HepG2 (cell line): ENCODE measurements around the gene NPPB. TPM values are rescaled to one million over a fixed set of nuclear protein-coding genes. Genes with fewer than 3 reads are reported as not detected.

ENCODE experiments used
- ATAC-seq: fragments of 200-7000 bp; cut with Tn5 transposase; 3 replicates; pipeline ENCODE4 v1.9.1; 2020; ENCODE audit warnings: mild to moderate bottlenecking, moderate library complexity
- BruUV-seq: library from RNA; stranded (reverse); fragments of 400-500 nt; replicated peaks from 2 replicates; lab custom pipeline; 2021; lab: Mats Ljungman, UMichigan
- CTCF ChIA-PET: fragments of 300-600 bp; formaldehyde crosslinking; extraction: SDS; loops from one replicate; lab custom pipeline; 2021; ENCODE audit warnings: low total read pairs, inconsistent platforms, low intra/inter-chr PET ratio; lab: Yijun Ruan, JAX
- POLR2A ChIA-PET: fragments of 350-600 bp; sonication (Branson Sonifier 250); formaldehyde crosslinking; loops from one replicate; lab custom pipeline; 2020; ENCODE audit warnings: antibody characterized with exemption, inconsistent platforms; lab: Yijun Ruan, JAX
- DNase-seq: peaks from one replicate; pipeline ENCODE4 v3.0.0-alpha.2; 2015; ENCODE audit warnings: low spot score
- FAIRE-seq: peaks from 3 replicates; lab custom pipeline; 2011; peaks lifted over from hg19 to GRCh38; lab: Jason Lieb, UNC
- H2AFZ ChIP-seq: one replicate; pipeline ENCODE4 v1.6.1; 2011; ENCODE audit warnings: low read length, inconsistent platforms
- H3K27ac ChIP-seq: fragments of 300-600 bp; 3 replicates; pipeline ENCODE4 v1.8.0; 2011; ENCODE audit warnings: mixed run types, mild to moderate bottlenecking, mixed read lengths, low read length, inconsistent platforms; ENCODE audit not compliant: insufficient read depth; ENCODE audit errors: extremely low read length
- H3K27me3 ChIP-seq, 2 experiments: fragments of 200-600 bp in 1 of 2; 2 replicates in 1 of 2; 3 replicates in 1 of 2; pipeline versions ENCODE4 v1.6.0 to v1.8.0; 2011; ENCODE audit warnings: low read length in 2 of 2, mild to moderate bottlenecking in 2 of 2, moderate library complexity in 2 of 2, inconsistent platforms in 1 of 2; ENCODE audit not compliant: insufficient read depth in 2 of 2, control insufficient read depth in 1 of 2
- H3K36me3 ChIP-seq, 2 experiments: fragments of 200-600 bp in 1 of 2; replicated peaks in 1 of 2; 2 replicates in 1 of 2; 3 replicates in 1 of 2; pipeline versions ENCODE4 v1.5.1 to v1.8.0; 2011; ENCODE audit warnings: low read length in 2 of 2, inconsistent platforms in 1 of 2; ENCODE audit not compliant: insufficient read depth in 2 of 2, control insufficient read depth in 1 of 2
- H3K4me1 ChIP-seq: 2 replicates; pipeline ENCODE4 v1.5.1; 2012; ENCODE audit warnings: low read length, inconsistent platforms; ENCODE audit not compliant: insufficient read depth
- H3K4me2 ChIP-seq: 2 replicates; pipeline ENCODE4 v1.6.0; 2011; ENCODE audit warnings: low read depth, low read length, inconsistent platforms
- H3K4me3 ChIP-seq, 3 experiments: fragments of 200-600 bp in 1 of 3; sonication (generic), shearing (Covaris generic) in 1 of 3; replicated peaks in 1 of 3; 2 replicates each; pipeline ENCODE4 v1.5.1; 2011 to 2016; ENCODE audit warnings: low read length in 3 of 3, inconsistent platforms in 2 of 3, low read depth in 2 of 3, mild to moderate bottlenecking in 2 of 3, control low read depth in 1 of 3, mixed read lengths in 1 of 3; ENCODE audit not compliant: insufficient read depth in 1 of 3
- H3K79me2 ChIP-seq: one replicate; pipeline ENCODE4 v1.6.1; 2011; ENCODE audit warnings: low read length, inconsistent platforms; ENCODE audit not compliant: insufficient read depth
- H3K9ac ChIP-seq: 2 replicates; pipeline ENCODE4 v1.6.0; 2011; ENCODE audit warnings: mild to moderate bottlenecking, low read depth, low read length, inconsistent platforms; ENCODE audit not compliant: insufficient read depth
- H3K9me3 ChIP-seq: 2 replicates; pipeline ENCODE4 v1.5.1; 2012; ENCODE audit warnings: mild to moderate bottlenecking, low read length
- H4K20me1 ChIP-seq: 2 replicates; pipeline ENCODE4 v1.6.0; 2011; ENCODE audit warnings: inconsistent platforms, mild to moderate bottlenecking, low read length, moderate library complexity; ENCODE audit not compliant: insufficient read depth
- HOMEZ ChIP-seq: IDR thresholded peaks from 2 replicates; pipeline ENCODE4 v1.6.1; 2016; ENCODE audit warnings: low read depth
- MAFF ChIP-seq: IDR thresholded peaks from 2 replicates; pipeline ENCODE4 v1.6.1; 2011; ENCODE audit warnings: low read depth, low read length, improper control_type of control experiment
- NR2F1 ChIP-seq, 2 experiments: fragments of 450-650 bp in 1 of 2; formaldehyde crosslinking in 1 of 2; IDR thresholded peaks; 2 replicates each; pipeline versions ENCODE4 v1.5.0 to v1.6.1; 2016 to 2020; ENCODE audit warnings: mild to moderate bottlenecking in 1 of 2, missing compliant biosample characterization in 1 of 2, missing genetic modification reagents in 1 of 2, moderate library complexity in 1 of 2
- NR2F2 ChIP-seq: IDR thresholded peaks from 2 replicates; pipeline ENCODE4 v1.6.1; 2012; ENCODE audit warnings: low read depth, inconsistent platforms, borderline replicate concordance
- NR2F6 ChIP-seq, 2 experiments: IDR thresholded peaks; 2 replicates each; pipeline ENCODE4 v1.6.1; 2016; ENCODE audit warnings: antibody characterized with exemption in 1 of 2, mild to moderate bottlenecking in 1 of 2
- NR3C1 ChIP-seq: sonication (generic); formaldehyde crosslinking; IDR thresholded peaks from 2 replicates; pipeline ENCODE4 v1.4.0; 2020; ENCODE audit warnings: missing genetic modification reagents
- PLRG1 ChIP-seq: fragments of 450-650 bp; conservative IDR thresholded peaks from 2 replicates; pipeline ENCODE4 v1.6.1; 2016
- RARA ChIP-seq: IDR thresholded peaks from 2 replicates; pipeline ENCODE4 v1.6.1; 2016; ENCODE audit warnings: missing genetic modification reagents, missing compliant biosample characterization
- U2AF2 ChIP-seq: fragments of 200-400 bp; formaldehyde crosslinking; IDR thresholded peaks from 2 replicates; pipeline ENCODE4 v1.6.1; 2017; ENCODE audit warnings: low read depth, mild to moderate bottlenecking, low read length
- YY1 ChIP-seq: IDR thresholded peaks from 2 replicates; pipeline ENCODE4 v1.6.1; 2011; ENCODE audit warnings: low read length, low read depth, moderate library complexity, mild to moderate bottlenecking; ENCODE audit not compliant: insufficient read depth, insufficient replicate concordance
- ZBTB4 ChIP-seq: sonication (generic); formaldehyde crosslinking; IDR thresholded peaks from 2 replicates; pipeline ENCODE4 v1.4.0; 2020; ENCODE audit warnings: missing genetic modification reagents, mild to moderate bottlenecking, borderline replicate concordance
- ZNF124 ChIP-seq: sonication (generic); formaldehyde crosslinking; IDR thresholded peaks from 2 replicates; pipeline ENCODE4 v1.4.0; 2020; ENCODE audit warnings: missing genetic modification reagents
- ZNF501 ChIP-seq: sonication (generic); formaldehyde crosslinking; IDR thresholded peaks from 2 replicates; pipeline ENCODE4 v1.5.1; 2020; ENCODE audit warnings: mild to moderate bottlenecking, moderate library complexity, missing genetic modification reagents
- WGBS: methylation state at CpG from one replicate; pipeline ENCODE4 v1.1.6; 2017; ENCODE audit warnings: low lambda C conversion rate; 5-methylcytosine and 5-hydroxymethylcytosine counted together
- in situ Hi-C: cut with HindIII; loops from 2 replicates; pipeline ENCODE4 v1.10.0; 2017; ENCODE audit warnings: low pct_unique_long_range_greater_than_20kb; ENCODE audit not compliant: extremely low pct_ligation_motif_present
- intact Hi-C: fragments of 100-400 bp; cut with micrococcal nuclease; formaldehyde crosslinking; loops from one replicate; pipeline ENCODE4 v1.10.0; 2022; ENCODE audit not compliant: unreplicated experiment
- polyA plus RNA-seq, 8 experiments: library from polyadenylated mRNA; depleted of rRNA in 3 of 8; stranded (reverse) in 7 of 8; unstranded in 1 of 8; fragments of >200 nt; fragmentation: Illumina TruSeq in 4 of 8; extraction: Trizol in 4 of 8; gene quantifications; 2 replicates each; pipeline versions ENCODE4 v1.2.1 to v1.2.3, GENCODE V29; 2011 to 2016; ENCODE audit warnings: low read depth in 4 of 8, missing spikeins in 1 of 8, mixed read lengths in 1 of 8; ENCODE audit not compliant: insufficient read depth in 1 of 8
- total RNA-seq, 5 experiments: library from RNA; depleted of rRNA; stranded (reverse); fragments of >200 nt; fragmentation: Illumina TruSeq; extraction: Trizol; gene quantifications; 2 replicates each; pipeline ENCODE4 v1.2.3, GENCODE V29; 2016; ENCODE audit warnings: low read depth in 1 of 5
- TF ChIP-seq, protein P1 (sequence below): sonication (generic); formaldehyde crosslinking; IDR thresholded peaks from 2 replicates; pipeline ENCODE4 v1.9.0; 2022; ENCODE audit warnings: missing genetic modification reagents, mild to moderate bottlenecking, borderline replicate concordance
- TF ChIP-seq, protein P2 (sequence below): sonication (generic); formaldehyde crosslinking; IDR thresholded peaks from 2 replicates; pipeline ENCODE4 v1.4.0; 2020; ENCODE audit warnings: missing genetic modification reagents, low read depth, mild to moderate bottlenecking, borderline replicate concordance

NPPB gene
- total and polyA plus RNA-seq, 2 of the 13 experiments (the other 11 are each of a cell fraction or from before 2014, with no cell fraction given), result 1.9 TPM; not detected in 1

GRCh38 chr1:11873395-11874257 is 14.9 kb upstream of the NPPB start:
- TF ChIP-seq NR2F6 (IDR thresholded peaks at IDR 0.05), result peak; percentile 57; the same call in 1 of the 2 replicates
- peak; percentile 42; the same call in 1 of the 2 replicates for TF ChIP-seq NR2F6 (CRISPR knock-in tag; IDR thresholded peaks at IDR 0.05)
- TF ChIP-seq, protein P1, sequence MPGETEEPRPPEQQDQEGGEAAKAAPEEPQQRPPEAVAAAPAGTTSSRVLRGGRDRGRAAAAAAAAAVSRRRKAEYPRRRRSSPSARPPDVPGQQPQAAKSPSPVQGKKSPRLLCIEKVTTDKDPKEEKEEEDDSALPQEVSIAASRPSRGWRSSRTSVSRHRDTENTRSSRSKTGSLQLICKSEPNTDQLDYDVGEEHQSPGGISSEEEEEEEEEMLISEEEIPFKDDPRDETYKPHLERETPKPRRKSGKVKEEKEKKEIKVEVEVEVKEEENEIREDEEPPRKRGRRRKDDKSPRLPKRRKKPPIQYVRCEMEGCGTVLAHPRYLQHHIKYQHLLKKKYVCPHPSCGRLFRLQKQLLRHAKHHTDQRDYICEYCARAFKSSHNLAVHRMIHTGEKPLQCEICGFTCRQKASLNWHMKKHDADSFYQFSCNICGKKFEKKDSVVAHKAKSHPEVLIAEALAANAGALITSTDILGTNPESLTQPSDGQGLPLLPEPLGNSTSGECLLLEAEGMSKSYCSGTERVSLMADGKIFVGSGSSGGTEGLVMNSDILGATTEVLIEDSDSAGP, result no peak
- no peak for TF ChIP-seq YY1
- peak; percentile 51; the same call in 1 of the 2 replicates for TF ChIP-seq NR2F2
- no peak for TF ChIP-seq ZNF501 (CRISPR knock-in tag)
- no peak for TF ChIP-seq HOMEZ (CRISPR knock-in tag)
- TF ChIP-seq MAFF, result no peak
- TF ChIP-seq NR3C1 (CRISPR knock-in tag), result no peak
- TF ChIP-seq NR2F1 (CRISPR knock-in tag; IDR thresholded peaks at IDR 0.05), result peak in 1 of 2 experiments; percentile 37; a peak in 2 of 4 replicates
- TF ChIP-seq PLRG1, result no peak
- TF ChIP-seq ZNF124 (CRISPR knock-in tag), result no peak
- no peak for TF ChIP-seq U2AF2
- no peak for TF ChIP-seq ZBTB4 (CRISPR knock-in tag)
- TF ChIP-seq RARA, result peak; percentile 44; the same call in 1 of the 2 replicates
- TF ChIP-seq, protein P2, sequence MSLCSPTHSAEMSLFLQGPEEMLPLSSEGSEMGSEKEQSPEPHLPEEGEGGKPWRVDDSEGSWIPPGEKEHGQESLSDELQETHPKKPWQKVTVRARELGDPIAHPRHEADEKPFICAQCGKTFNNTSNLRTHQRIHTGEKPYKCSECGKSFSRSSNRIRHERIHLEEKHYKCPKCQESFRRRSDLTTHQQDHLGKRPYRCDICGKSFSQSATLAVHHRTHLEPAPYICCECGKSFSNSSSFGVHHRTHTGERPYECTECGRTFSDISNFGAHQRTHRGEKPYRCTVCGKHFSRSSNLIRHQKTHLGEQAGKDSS (CRISPR knock-in tag), result no peak
- ATAC-seq, result peak; percentile 16; the same call in 2 of the 3 replicates
- intact Hi-C loops, result no loop called here
- Histone ChIP-seq H3K9me3 (no peaks in the 10 kb centered on the region), H3K36me3 (no peaks in the 10 kb centered on the region), H3K4me2 (no peak overlapping the region; the same call in 1 of the 2 replicates), H3K9ac (no peak overlapping the region), H3K27ac (no peak overlapping the region), H3K4me1 (peaks cover 29% of the 10 kb centered on the region), H4K20me1 (no peaks in the 10 kb centered on the region), H3K4me3 (no peak overlapping the region), H3K27me3 (peaks cover 0 to 25% of the 10 kb centered on the region in 2 experiments), H2AFZ (no peak overlapping the region), H3K79me2 (no peaks in the 10 kb centered on the region)
- FAIRE-seq, result no peak
- CTCF ChIA-PET, result no interaction called here
- 30% methylated on average over 14 of the region's 14 CpGs for WGBS
- no TSS peak for BruUV-seq
- in situ Hi-C loops, result no loop called here
- POLR2A ChIA-PET, result interaction anchor here (2.5 kb wide), 1 partner anchor 34 kb away, joined by 6 read pairs; no protein-coding TSS in a partner anchor
- DNase-seq, result no peak
